ENCODE data around the gene DYRK1A.
A peak's percentile ranks its signal among the peaks of the same experiment; 100 is the strongest.
"Not testable (repeated sequence)": the region's sequence is repeated elsewhere in the genome, so short reads cannot be mapped to it uniquely, and the experiment has no call there.

The DYRK1A gene

GRCh38 chr21:37484535-37485474, 118.2 kb downstream of the DYRK1A start:
- DNase-seq (ENCODE audit: low spot score) = no peak

- DNase-seq (ENCODE audit: low spot score) = no peak
Measured at GRCh38 chr21:37489553-37489952, 123.0 kb downstream of the DYRK1A start.

GRCh38 chr21:37490084-37490483, 123.5 kb downstream of the DYRK1A start:
- DNase-seq (ENCODE audit: low spot score) = no peak

- peak; percentile 16 for DNase-seq (ENCODE audit: low spot score)
Measured at GRCh38 chr21:37496972-37497371, 130.4 kb downstream of the DYRK1A start.

GRCh38 chr21:37498664-37499063, 132.1 kb downstream of the DYRK1A start:
- DNase-seq (ENCODE audit: low spot score) = no peak

GRCh38 chr21:37502947-37503346, 136.4 kb downstream of the DYRK1A start:
- DNase-seq (ENCODE audit: low spot score) = no peak

- no peak for DNase-seq (ENCODE audit: low spot score)
Measured at GRCh38 chr21:37503848-37504467, 137.4 kb downstream of the DYRK1A start.

GRCh38 chr21:37505963-37506362, 139.4 kb downstream of the DYRK1A start:
- DNase-seq (ENCODE audit: low spot score) = no peak

GRCh38 chr21:37507716-37508115, 141.1 kb downstream of the DYRK1A start:
- no peak for DNase-seq (ENCODE audit: low spot score)

GRCh38 chr21:37508341-37508740, 141.8 kb downstream of the DYRK1A start:
- no peak for DNase-seq (ENCODE audit: low spot score)

GRCh38 chr21:37509802-37510393, 143.3 kb downstream of the DYRK1A start:
- DNase-seq (ENCODE audit: low spot score) = no peak

- DNase-seq (ENCODE audit: low spot score) = no peak
Measured at GRCh38 chr21:37511848-37512247, 145.3 kb downstream of the DYRK1A start.

- no peak for DNase-seq (ENCODE audit: low spot score)
Measured at GRCh38 chr21:37513383-37513782, 146.8 kb downstream of the DYRK1A start.

- no peak for DNase-seq (ENCODE audit: low spot score)
Measured at GRCh38 chr21:37514038-37514667, 147.6 kb downstream of the DYRK1A start.

- DNase-seq (ENCODE audit: low spot score) = no peak
Measured at GRCh38 chr21:37516998-37517397, 150.4 kb downstream of the DYRK1A start.

- DNase-seq (ENCODE audit: low spot score) = no peak
Measured at GRCh38 chr21:37520801-37521200, 154.2 kb downstream of the DYRK1A start.

GRCh38 chr21:37521658-37522057, 155.1 kb downstream of the DYRK1A start:
- no peak for DNase-seq (ENCODE audit: low spot score)

GRCh38 chr21:37522641-37523295, 156.2 kb downstream of the DYRK1A start:
- no peak for DNase-seq (ENCODE audit: low spot score)

GRCh38 chr21:37524944-37525343, 158.4 kb downstream of the DYRK1A start:
- DNase-seq (ENCODE audit: low spot score) = not testable (repeated sequence)

- no peak for DNase-seq (ENCODE audit: low spot score)
Measured at GRCh38 chr21:37525810-37526209, 159.2 kb downstream of the DYRK1A start.

- no peak for DNase-seq (ENCODE audit: low spot score)
Measured at GRCh38 chr21:37527103-37527502, 160.5 kb downstream of the DYRK1A start.

- no peak for DNase-seq (ENCODE audit: low spot score)
Measured at GRCh38 chr21:37527716-37528115, 161.1 kb downstream of the DYRK1A start.
